Activated CD4-positive, alpha-beta memory T cell treated with anti-CD3 and anti-CD28 coated beads for 36 hours (primary cell): ENCODE measurements around the gene TMEM182. TPM values are rescaled to one million over a fixed set of nuclear protein-coding genes. Genes with fewer than 3 reads are reported as not detected.
A peak's percentile ranks its signal among the peaks of the same experiment; 100 is the strongest.

Source experiments
- CTCF ChIA-PET: fragments of 350-600 bp; sonication (Branson Sonifier 250); formaldehyde crosslinking; loops from one replicate; lab custom pipeline; 2021; ENCODE audit warnings: antibody characterized with exemption, inconsistent platforms; lab: Charles Lee
- POLR2A ChIA-PET: fragments of 350-600 bp; sonication (Branson Sonifier 250); formaldehyde crosslinking; loops from one replicate; lab custom pipeline; 2021; ENCODE audit warnings: antibody characterized with exemption; lab: Charles Lee
- DNase-seq: peaks from one replicate; pipeline ENCODE4 v3.0.0-alpha.2; 2020
- H3K27ac Mint-ChIP-seq: one replicate; pipeline ENCODE4 v1.8.0; 2021; ENCODE audit warnings: mixed read lengths
- H3K27me3 Mint-ChIP-seq: one replicate; pipeline ENCODE4 v1.8.0; 2021; ENCODE audit warnings: mixed read lengths
- H3K36me3 Mint-ChIP-seq: one replicate; pipeline ENCODE4 v1.8.0; 2021; ENCODE audit warnings: mixed read lengths
- H3K4me1 Mint-ChIP-seq: one replicate; pipeline ENCODE4 v1.8.0; 2021; ENCODE audit warnings: low read depth, mixed read lengths
- H3K4me3 Mint-ChIP-seq: one replicate; pipeline ENCODE4 v1.8.0; 2021; ENCODE audit warnings: mild to moderate bottlenecking, mixed read lengths
- H3K9me3 Mint-ChIP-seq: one replicate; pipeline ENCODE4 v1.8.0; 2021; ENCODE audit warnings: mixed read lengths
- intact Hi-C: fragments of 100-400 bp; cut with micrococcal nuclease; formaldehyde crosslinking; loops from one replicate; pipeline ENCODE4 v1.15.1; 2023
- total RNA-seq, 2 experiments: library from RNA; stranded (reverse); gene quantifications; one replicate each; pipeline ENCODE4 v1.2.3, GENCODE V29; 2021

TMEM182 gene, protein sequence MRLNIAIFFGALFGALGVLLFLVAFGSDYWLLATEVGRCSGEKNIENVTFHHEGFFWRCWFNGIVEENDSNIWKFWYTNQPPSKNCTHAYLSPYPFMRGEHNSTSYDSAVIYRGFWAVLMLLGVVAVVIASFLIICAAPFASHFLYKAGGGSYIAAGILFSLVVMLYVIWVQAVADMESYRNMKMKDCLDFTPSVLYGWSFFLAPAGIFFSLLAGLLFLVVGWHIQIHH
- total RNA-seq, result 1 to 10 TPM; 3.8 to 5.8 TPM

DNA sequence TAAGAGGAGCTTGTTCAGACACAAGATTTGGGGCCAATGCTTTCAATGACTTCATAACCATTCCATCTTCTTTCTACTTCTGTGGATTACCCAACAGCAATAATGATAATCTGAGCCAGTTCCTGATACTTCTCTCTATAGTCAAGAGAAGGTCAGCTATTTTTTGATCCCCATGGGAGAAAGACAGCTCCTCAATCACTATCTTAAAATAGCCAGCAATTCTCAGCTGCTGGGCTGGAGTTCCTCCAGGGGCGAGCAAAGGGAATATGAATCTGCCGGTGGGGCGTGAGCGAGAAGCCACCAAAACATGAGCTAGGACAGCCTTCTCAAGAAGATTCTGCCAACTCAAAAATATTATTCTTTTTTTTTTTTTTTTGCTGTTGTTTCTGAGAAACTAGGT, at the start of gene TMEM182:
Gene TMEM182 (plus strand): TSS at position 269 of the 400 bp plus-strand sequence. CDS start 187 bp downstream, outside the sequence.
- Mint-ChIP-seq H3K27me3 (no peaks in the 10 kb centered on the region), H3K27ac (no peak within 1 kb of the TSS), H3K9me3 (no peaks in the 10 kb centered on the region), H3K4me1 (no peaks in the 10 kb centered on the region), H3K36me3 (peaks cover 7% of the 10 kb centered on the region), H3K4me3 (no peak within 1 kb of the TSS)
- intact Hi-C loops, result no loop called here
- POLR2A ChIA-PET, result no interaction called here
- no peak for DNase-seq
- CTCF ChIA-PET, result interaction anchor here (0.9 to 3.1 kb wide), 4 partner anchors 9 to 79 kb away, joined by 3 to 24 read pairs (median 4); no protein-coding TSS in a partner anchor

DNA sequence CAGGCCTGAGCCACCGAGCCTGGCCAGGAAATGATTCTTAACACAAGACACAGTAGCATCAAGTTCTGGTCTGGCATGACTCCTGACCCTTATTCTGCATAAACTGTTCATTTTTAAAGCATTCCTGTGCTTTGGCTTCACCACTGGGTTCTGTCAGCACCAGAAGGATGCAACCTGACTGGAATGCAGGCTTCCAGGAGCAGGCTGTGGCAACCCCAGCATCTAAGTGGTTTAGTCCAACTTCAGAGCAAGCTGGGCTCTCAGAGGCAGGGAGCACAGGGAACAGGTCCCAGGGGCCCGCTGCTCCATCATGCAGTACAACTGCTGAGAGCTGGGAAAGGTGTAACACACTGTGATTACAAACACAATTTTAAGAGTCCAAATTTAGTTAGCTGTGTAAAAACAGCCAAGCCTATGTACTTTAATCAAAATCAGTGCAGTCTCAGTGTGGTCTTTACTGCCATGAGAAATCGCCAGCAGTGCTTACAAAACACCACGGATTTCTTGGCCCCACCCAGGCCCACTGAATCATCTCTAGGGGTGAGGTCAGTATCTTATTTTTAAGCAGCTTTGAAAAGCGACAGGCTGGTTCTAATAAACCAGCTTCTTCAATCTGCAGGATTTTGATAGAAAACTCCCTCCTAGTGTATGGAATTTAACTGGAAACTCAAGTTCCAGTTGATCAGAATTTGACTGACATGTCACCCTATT, 44.4 kb upstream of the TMEM182 start:
- peaks cover 38% of the 10 kb centered on the region for H3K36me3 Mint-ChIP-seq
- ChIA-PET POLR2A (no interaction called here), CTCF (no interaction called here)
- H3K9me3 Mint-ChIP-seq, result no peaks in the 10 kb centered on the region
- no peaks in the 10 kb centered on the region for H3K4me1 Mint-ChIP-seq
- intact Hi-C loops, result no loop called here
- DNase-seq, result no peak
- H3K27me3 Mint-ChIP-seq, result no peaks in the 10 kb centered on the region
- H3K27ac Mint-ChIP-seq, result no peak overlapping the region
- H3K4me3 Mint-ChIP-seq, result no peak overlapping the region

DNA sequence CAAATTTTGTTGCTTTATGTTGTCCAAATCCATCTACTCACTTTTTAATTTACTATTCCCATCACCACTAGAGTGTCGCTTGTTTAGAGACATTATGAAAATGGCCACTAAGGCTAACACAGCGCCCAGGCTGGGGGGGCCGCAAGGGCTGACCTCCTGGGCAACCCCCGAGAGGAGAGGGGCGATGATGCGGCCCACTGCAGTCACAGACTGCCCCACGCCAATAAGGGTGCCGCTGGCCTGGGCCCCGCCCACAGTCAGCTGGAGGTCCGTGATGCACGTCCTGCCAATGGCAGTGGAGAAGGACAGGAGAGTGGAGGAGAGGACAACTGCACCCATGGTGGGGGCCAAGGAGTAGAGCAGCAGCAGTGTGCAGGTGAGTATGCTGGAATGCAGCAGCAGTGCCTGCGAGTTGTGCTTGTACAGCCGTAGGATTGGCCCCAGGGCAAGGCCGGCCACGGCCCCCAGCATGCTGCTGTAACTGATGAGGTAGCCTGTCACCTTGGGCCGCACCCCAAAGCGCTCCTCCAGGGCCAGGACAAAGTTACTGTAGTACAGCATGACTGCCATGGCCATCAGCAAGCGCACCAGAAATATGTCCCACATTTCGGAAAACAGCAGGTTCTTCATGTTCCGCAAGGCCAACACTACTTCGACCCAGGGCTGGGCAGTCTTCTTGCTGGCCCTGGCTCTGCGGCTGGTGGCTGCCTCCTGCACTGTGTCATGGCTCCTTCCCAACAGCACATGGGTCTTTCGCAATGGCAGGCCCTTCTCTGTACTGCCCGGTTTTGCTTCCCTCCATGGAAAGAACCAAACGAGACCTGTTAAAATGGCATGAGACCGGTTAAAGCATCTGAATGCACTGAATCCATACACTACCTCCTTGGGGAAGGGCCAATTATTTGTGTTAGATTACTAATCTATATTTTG, 43.2 kb upstream of the TMEM182 start:
- no peak for DNase-seq
- Mint-ChIP-seq H3K27ac (no peak overlapping the region), H3K9me3 (no peaks in the 10 kb centered on the region), H3K4me3 (no peak overlapping the region), H3K4me1 (no peaks in the 10 kb centered on the region), H3K27me3 (no peaks in the 10 kb centered on the region), H3K36me3 (peaks cover 50% of the 10 kb centered on the region)
- POLR2A ChIA-PET, result no interaction called here
- CTCF ChIA-PET, result no interaction called here
- intact Hi-C loops, result no loop called here

DNA sequence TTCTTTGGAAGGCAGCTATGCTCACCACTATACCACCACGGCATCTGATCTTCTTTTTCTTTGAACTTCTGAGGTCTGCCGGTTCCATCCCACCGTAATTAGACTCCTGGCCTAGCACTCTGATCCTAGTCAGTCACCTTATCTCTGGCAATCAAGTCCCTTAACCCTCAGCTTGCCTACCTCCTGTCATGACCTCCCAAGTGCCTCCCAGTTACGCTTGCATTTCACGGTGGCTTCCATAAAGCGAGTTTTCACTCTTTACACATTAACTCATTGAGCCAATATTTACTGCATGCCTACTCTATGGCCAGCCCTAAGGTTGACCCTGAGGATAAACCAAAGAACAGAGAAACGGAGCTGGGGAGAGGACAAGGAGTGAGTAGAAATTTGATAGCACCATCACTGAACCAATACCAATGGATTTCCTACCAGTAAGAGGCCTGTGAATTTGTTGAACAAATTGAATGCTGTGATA, 37.8 kb upstream of the TMEM182 start:
- CTCF ChIA-PET, result no interaction called here
- H3K4me3 Mint-ChIP-seq, result no peak overlapping the region
- H3K4me1 Mint-ChIP-seq, result no peaks in the 10 kb centered on the region
- DNase-seq, result no peak
- H3K27me3 Mint-ChIP-seq, result no peaks in the 10 kb centered on the region
- peaks cover 58% of the 10 kb centered on the region for H3K36me3 Mint-ChIP-seq
- intact Hi-C loops, result no loop called here
- no peak overlapping the region for H3K27ac Mint-ChIP-seq
- no peaks in the 10 kb centered on the region for H3K9me3 Mint-ChIP-seq
- POLR2A ChIA-PET, result no interaction called here

DNA sequence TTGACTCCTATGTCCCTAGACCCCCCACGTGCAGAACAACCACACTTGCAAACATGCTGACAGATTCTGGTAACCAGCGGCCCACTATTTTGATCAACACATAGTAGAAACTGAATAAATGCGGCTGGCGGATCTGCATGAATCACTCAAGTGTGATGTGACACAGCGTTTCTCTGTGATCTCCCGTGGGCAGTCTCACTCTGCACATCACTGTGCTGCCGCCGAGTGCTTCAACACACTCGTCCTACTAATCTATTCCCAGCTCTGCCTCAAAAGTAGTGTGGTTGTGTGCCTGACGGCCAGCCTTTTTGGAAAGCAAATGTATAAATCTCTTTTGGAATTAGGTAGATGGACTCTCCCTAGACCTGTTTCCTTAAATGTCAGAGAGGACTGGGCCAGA, 37.3 kb upstream of the TMEM182 start:
- ChIA-PET POLR2A (no interaction called here), CTCF (interaction anchor here (1.3 kb wide), 1 partner anchor 29 kb away, joined by 5 read pairs; no protein-coding TSS in a partner anchor)
- no peak for DNase-seq
- intact Hi-C loops, result no loop called here
- no peaks in the 10 kb centered on the region for H3K27me3 Mint-ChIP-seq
- no peak overlapping the region for H3K27ac Mint-ChIP-seq
- no peaks in the 10 kb centered on the region for H3K4me1 Mint-ChIP-seq
- no peaks in the 10 kb centered on the region for H3K9me3 Mint-ChIP-seq
- peaks cover 56% of the 10 kb centered on the region for H3K36me3 Mint-ChIP-seq
- no peak overlapping the region for H3K4me3 Mint-ChIP-seq

DNA sequence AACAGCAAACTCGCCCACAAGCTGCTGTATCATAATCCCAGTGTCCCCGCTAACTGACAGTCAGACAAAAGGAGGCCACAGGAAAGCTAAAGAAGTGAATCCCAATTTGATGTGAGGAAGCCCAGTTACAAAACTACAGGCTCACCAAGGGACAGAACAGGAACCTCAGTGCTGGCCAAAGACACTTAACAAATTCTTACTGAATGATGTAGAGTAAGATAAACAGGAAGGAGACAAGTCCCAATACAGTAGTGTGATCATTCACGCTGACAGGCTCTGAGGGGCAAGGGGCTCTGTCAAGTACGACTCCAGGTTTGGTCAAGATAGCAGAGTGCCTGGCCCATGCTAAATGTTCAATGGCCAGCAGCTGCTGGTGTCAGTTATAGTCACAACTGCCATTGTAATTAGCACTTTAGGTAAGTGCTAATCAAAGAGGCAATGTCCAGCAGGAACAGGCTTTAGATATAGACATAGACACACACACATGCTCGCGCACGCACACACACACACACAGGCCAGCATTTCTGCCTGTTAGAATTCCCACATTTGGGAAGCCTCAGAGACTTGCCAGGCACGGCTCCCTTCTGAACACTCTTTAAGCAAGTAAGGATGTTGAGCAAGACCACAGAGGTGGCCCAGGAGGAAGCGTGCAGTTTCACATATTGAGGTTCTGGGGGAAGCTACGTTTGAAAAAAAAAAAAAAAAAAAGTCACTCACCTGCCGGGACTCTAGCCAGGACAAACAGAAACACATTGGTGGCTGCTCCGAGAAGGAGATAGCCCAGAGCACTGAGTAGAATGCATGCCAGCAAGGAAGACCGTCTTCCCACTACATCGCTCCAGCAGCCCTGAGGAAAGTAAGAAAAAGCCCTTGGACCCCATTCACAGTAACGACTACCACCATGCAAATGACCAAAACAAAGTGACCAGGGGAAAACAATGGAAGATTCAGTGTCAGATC, 35.4 kb upstream of the TMEM182 start:
- Mint-ChIP-seq H3K4me3 (no peak overlapping the region), H3K36me3 (peaks cover 45% of the 10 kb centered on the region), H3K4me1 (no peaks in the 10 kb centered on the region), H3K27ac (no peak overlapping the region), H3K27me3 (no peaks in the 10 kb centered on the region), H3K9me3 (no peaks in the 10 kb centered on the region)
- ChIA-PET POLR2A (no interaction called here), CTCF (no interaction called here)
- no peak for DNase-seq
- intact Hi-C loops, result no loop called here

DNA sequence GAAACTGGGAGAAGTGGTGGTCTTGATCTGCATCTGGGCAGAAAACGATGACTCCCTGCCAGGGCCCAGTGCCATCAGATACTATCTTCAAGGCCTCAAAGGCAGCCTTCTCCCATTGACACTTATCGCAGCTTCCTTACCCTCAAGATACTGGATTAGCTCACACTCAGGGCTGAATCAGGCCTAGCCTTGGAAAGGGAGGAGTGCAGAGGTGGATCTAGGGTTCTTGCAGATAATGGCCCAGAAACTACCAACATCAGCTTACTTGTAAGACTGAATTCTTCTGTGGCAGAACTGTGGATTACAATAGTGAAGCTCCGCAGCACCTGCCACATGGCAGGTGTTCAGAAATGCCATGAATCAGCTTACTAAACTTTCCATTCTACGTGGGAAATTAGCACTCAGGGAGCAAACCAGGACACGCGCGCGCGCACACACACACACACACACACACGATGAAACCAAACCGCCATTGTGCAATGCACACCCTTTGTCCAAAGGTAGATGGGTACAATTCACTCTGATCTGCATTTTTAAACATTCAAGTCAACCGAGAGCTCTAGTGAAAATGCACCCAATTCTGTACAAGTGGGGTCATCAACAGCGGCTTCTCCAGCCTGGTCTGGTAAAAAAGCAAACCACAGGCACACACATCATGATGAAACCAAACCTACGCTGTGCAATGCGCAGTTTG, 26.3 kb upstream of the TMEM182 start:
- Mint-ChIP-seq H3K4me3 (peak overlapping the region; percentile 98), H3K27me3 (no peaks in the 10 kb centered on the region), H3K9me3 (no peaks in the 10 kb centered on the region), H3K27ac (no peak overlapping the region), H3K4me1 (peaks cover 27% of the 10 kb centered on the region), H3K36me3 (peaks cover 10% of the 10 kb centered on the region)
- POLR2A ChIA-PET, result interaction anchor here (0.8 to 0.9 kb wide), 2 partner anchors 44 to 49 kb away, joined by 3 read pairs; no protein-coding TSS in a partner anchor
- no peak for DNase-seq
- CTCF ChIA-PET, result interaction anchor here (1.5 to 6.0 kb wide), 2 partner anchors 18 to 20 kb away, joined by 4 to 59 read pairs; no protein-coding TSS in a partner anchor
- intact Hi-C loops, result no loop called here

DNA sequence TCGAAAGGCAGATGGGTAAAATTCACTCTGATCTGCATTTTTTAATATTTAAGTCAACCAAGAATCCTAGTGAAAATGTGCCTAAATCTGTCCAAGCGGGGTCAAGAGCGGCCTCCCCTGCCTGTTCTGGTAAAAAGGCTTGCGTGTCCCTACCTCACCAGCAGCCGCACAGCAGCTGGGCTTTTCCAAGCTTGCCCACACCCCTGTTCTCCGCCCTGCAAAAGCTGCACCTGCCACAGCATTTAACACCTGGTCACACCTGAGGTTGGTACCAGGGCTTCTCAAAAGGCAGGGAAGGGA, 25.8 kb upstream of the TMEM182 start:
- H3K9me3 Mint-ChIP-seq, result no peaks in the 10 kb centered on the region
- CTCF ChIA-PET, result interaction anchor here (1.5 to 6.0 kb wide), 2 partner anchors 17 to 20 kb away, joined by 4 to 59 read pairs; no protein-coding TSS in a partner anchor
- peaks cover 7% of the 10 kb centered on the region for H3K36me3 Mint-ChIP-seq
- no peak for DNase-seq
- peak overlapping the region; percentile 81 for H3K27ac Mint-ChIP-seq
- H3K4me3 Mint-ChIP-seq, result peak overlapping the region; percentile 98
- POLR2A ChIA-PET, result interaction anchor here (0.8 to 0.9 kb wide), 2 partner anchors 45 to 50 kb away, joined by 3 read pairs; no protein-coding TSS in a partner anchor
- H3K27me3 Mint-ChIP-seq, result no peaks in the 10 kb centered on the region
- H3K4me1 Mint-ChIP-seq, result peaks cover 27% of the 10 kb centered on the region
- intact Hi-C loops, result no loop called here

DNA sequence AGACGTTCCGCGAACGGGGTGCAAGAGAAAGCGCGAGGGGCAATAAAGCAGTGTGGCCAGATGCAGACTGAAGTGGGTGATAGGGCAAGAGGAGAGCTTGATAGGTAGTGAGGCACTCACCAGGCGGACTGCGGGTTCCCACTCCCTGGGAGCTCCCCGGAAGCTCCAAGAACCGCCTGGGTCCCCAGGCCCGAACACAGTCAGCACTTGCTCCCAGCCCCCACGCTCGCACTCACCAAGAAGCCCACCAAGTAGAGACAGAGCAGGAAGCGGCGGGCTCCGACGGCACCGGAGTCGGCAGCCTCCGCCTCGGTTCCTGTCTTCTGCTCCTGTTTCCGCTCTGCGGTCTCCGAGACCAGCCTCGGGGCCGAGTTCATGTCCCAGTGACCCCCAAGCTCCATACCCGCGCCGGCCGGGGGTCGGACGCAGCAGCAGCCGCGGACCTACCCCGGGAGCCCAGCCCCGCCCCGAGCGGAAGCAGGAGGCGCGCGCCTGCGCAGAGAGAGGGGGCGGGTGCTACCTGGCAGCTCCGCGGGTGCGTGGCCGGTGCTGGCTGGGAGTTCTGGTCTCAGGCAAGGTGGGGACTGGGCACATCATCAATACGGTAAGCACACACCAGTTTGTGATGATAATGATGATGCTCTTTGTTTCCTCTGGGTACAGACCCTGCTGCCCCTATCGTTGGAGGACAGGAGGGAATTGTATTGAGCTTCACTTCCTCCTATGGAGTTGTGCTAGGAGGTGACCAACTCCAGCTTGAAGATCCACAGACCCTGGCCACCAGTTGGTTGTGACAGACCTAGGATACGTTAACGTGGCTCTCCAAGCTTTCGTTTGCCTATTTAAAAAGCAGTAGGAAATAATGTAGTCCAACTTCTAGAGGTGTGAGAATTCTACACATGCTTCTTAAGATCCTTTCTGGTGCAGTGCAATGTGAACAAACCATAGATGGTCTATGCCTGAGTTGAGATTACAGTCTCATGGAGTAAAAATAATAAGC, 25.1 kb upstream of the TMEM182 start:
- H3K4me1 Mint-ChIP-seq, result peaks cover 27% of the 10 kb centered on the region
- peak overlapping the region; percentile 98 for H3K4me3 Mint-ChIP-seq
- peaks cover 2% of the 10 kb centered on the region for H3K36me3 Mint-ChIP-seq
- peak; percentile 89 for DNase-seq
- POLR2A ChIA-PET, result interaction anchor here (0.8 to 0.9 kb wide), 2 partner anchors 46 to 50 kb away, joined by 3 read pairs; no protein-coding TSS in a partner anchor
- CTCF ChIA-PET, result interaction anchor here (0.6 to 6.0 kb wide), 6 partner anchors 17 to 222 kb away, joined by 3 to 59 read pairs (median 4); no protein-coding TSS in a partner anchor
- intact Hi-C loops, result no loop called here
- H3K27me3 Mint-ChIP-seq, result no peaks in the 10 kb centered on the region
- H3K9me3 Mint-ChIP-seq, result no peaks in the 10 kb centered on the region
- peak overlapping the region; percentile 81 for H3K27ac Mint-ChIP-seq

DNA sequence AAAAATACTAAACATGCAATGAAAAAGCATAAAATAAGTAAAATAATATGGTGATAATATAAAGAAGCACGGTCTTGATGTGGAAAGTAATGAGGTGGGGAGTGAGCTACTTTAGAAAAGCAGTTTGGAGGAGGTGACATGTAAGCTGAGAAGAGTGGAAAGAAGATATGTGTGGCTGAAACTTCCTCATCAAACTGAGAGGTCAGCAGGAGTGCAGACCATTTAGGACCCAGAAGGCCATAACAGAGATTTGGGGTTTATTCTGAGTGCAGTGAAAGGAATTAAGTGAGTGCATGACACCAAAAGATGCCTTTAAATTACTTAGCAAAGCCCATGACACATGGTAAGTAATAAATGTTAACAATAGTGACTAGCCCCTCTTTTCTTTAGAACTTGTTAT, 24.4 kb upstream of the TMEM182 start:
- POLR2A ChIA-PET, result no interaction called here
- intact Hi-C loops, result no loop called here
- no peaks in the 10 kb centered on the region for H3K27me3 Mint-ChIP-seq
- no peak for DNase-seq
- CTCF ChIA-PET, result interaction anchor here (0.6 to 6.0 kb wide), 5 partner anchors 16 to 179 kb away, joined by 3 to 59 read pairs (median 4); no protein-coding TSS in a partner anchor
- H3K36me3 Mint-ChIP-seq, result no peaks in the 10 kb centered on the region
- H3K4me1 Mint-ChIP-seq, result peaks cover 27% of the 10 kb centered on the region
- H3K4me3 Mint-ChIP-seq, result peak overlapping the region; percentile 98
- no peak overlapping the region for H3K27ac Mint-ChIP-seq
- no peaks in the 10 kb centered on the region for H3K9me3 Mint-ChIP-seq
